Mesothelial cell of epicardium (in vitro differentiated cells): ENCODE data around the gene SFXN1. TPM values are rescaled to one million over a fixed set of nuclear protein-coding genes. Genes with fewer than 3 reads are reported as not detected.
"Not testable (repeated sequence)": the region's sequence is repeated elsewhere in the genome, so short reads cannot be mapped to it uniquely, and the experiment has no call there.

ENCODE experiments used
- DNase-seq, 2 experiments: peaks; one replicate each; pipeline ENCODE4 v3.0.0; 2021; ENCODE audit warnings: low spot score in 2 of 2; ENCODE audit not compliant: unreplicated experiment in 2 of 2
- H3K27ac Mint-ChIP-seq: 2 replicates; pipeline ENCODE4 v1.8.0; 2021; ENCODE audit warnings: mixed read lengths
- H3K27me3 Mint-ChIP-seq: 2 replicates; pipeline ENCODE4 v1.8.0; 2021; ENCODE audit warnings: low read depth, mixed read lengths
- H3K36me3 Mint-ChIP-seq: 2 replicates; pipeline ENCODE4 v1.8.0; 2021; ENCODE audit warnings: mixed read lengths
- H3K4me1 Mint-ChIP-seq: 2 replicates; pipeline ENCODE4 v1.8.0; 2021; ENCODE audit warnings: mixed read lengths
- H3K4me3 Mint-ChIP-seq: 2 replicates; pipeline ENCODE4 v1.8.0; 2021; ENCODE audit warnings: mild to moderate bottlenecking, moderate library complexity, mixed read lengths
- H3K9me3 Mint-ChIP-seq: 2 replicates; pipeline ENCODE4 v1.8.0; 2021; ENCODE audit warnings: mixed read lengths
- total RNA-seq: library from RNA; stranded (reverse); gene quantifications from 3 replicates; pipeline ENCODE4 v1.2.1, GENCODE V29; 2021
- TF ChIP-seq, protein P1 (sequence below): fragments of 200-600 bp; sonication (generic); IDR thresholded peaks from one replicate; pipeline ENCODE4 v1.5.0; 2021; ENCODE audit warnings: antibody characterized with exemption; ENCODE audit not compliant: unreplicated experiment

Gene SFXN1
- total RNA-seq, 1 donor from 2014 or later, result 94.3 TPM

DNA sequence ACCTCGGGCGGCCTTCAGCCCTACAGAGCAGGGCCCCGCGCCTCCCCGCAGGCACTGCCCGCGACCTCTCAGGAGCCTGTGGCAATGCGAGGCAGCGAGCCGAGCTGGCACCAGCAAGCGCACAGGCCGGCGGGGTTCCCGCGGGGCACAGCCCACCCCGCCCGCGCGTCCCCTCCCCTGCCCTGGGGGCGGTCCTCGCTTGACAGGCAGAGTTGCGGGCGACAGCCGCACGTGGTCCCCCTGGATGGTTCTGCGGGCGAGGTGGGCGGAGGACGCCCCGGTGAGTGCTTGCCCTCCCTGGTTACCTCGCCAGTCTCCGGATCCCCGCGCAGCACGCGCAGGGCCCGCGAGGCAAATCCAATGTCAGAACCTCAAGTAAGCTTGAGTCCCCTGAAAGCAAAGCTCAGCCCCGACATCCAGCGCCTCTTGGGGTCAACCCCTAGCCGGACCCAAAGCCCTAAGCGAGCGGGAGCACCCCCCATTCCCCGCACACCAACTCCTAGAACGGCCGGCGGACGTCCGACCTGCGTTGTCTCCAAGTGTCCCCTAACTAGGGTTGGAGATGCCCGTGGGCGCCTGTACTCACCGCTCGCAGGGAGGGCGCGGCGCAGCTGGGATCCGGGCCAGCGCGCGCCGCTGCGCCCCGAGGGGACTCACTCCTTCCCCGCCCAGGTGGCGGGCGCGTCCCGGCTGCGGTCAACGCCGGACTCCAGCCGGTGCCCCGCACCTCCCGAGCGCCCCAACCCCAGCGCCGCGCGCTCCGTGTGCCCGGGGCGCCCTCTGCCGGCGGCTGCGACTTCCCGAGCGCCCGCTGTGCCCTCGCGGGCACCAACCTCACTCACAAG, 34.1 kb upstream of the SFXN1 start, which contains the start of gene DRD1:
DRD1 (minus strand) TSS at position 123 of the 845 bp plus-strand sequence. CDS start 1,083 bp downstream, outside the sequence.
- no peaks in the 10 kb centered on the region for H3K36me3 Mint-ChIP-seq
- TF ChIP-seq, protein P1, sequence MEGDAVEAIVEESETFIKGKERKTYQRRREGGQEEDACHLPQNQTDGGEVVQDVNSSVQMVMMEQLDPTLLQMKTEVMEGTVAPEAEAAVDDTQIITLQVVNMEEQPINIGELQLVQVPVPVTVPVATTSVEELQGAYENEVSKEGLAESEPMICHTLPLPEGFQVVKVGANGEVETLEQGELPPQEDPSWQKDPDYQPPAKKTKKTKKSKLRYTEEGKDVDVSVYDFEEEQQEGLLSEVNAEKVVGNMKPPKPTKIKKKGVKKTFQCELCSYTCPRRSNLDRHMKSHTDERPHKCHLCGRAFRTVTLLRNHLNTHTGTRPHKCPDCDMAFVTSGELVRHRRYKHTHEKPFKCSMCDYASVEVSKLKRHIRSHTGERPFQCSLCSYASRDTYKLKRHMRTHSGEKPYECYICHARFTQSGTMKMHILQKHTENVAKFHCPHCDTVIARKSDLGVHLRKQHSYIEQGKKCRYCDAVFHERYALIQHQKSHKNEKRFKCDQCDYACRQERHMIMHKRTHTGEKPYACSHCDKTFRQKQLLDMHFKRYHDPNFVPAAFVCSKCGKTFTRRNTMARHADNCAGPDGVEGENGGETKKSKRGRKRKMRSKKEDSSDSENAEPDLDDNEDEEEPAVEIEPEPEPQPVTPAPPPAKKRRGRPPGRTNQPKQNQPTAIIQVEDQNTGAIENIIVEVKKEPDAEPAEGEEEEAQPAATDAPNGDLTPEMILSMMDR, result peak; percentile 75
- H3K9me3 Mint-ChIP-seq, result no peaks in the 10 kb centered on the region
- peak; percentile 56 to 76 for DNase-seq
- H3K27ac Mint-ChIP-seq, result no peak within 1 kb of the TSS
- H3K4me3 Mint-ChIP-seq, result peak within 1 kb of the TSS; percentile 63
- H3K4me1 Mint-ChIP-seq, result peaks cover 12% of the 10 kb centered on the region
- peaks cover 69% of the 10 kb centered on the region for H3K27me3 Mint-ChIP-seq

GRCh38 chr5:175444905-175445456, 33.4 kb upstream of the SFXN1 start:
- H3K27me3 Mint-ChIP-seq, result peaks cover 70% of the 10 kb centered on the region
- no peak for DNase-seq
- no peaks in the 10 kb centered on the region for H3K36me3 Mint-ChIP-seq
- TF ChIP-seq, protein P1, result peak; percentile 7
- peak overlapping the region; percentile 63 for H3K4me3 Mint-ChIP-seq
- H3K9me3 Mint-ChIP-seq, result no peaks in the 10 kb centered on the region
- peaks cover 12% of the 10 kb centered on the region for H3K4me1 Mint-ChIP-seq
- no peak overlapping the region for H3K27ac Mint-ChIP-seq

DNA sequence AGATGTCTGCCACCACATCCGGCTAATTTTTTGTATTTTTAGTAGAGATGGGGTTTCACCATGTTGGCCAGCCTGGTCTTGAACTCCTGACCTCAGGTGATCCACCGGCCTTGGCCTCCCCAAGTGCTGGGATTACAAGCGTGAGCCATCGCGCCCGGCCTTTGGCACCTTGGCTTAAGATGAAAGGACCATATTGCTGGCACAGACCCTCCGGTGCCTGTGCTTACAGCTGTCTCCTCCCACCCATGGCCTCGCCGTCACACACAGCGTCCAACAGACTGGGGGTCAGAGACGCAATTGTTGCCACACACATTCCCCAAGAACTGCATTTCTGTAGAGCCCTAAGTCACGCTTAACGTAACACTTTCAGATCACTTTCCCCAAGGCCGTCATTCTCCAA, 32.0 kb upstream of the SFXN1 start:
- H3K4me3 Mint-ChIP-seq, DNase-seq, H3K9me3 Mint-ChIP-seq, H3K27ac Mint-ChIP-seq, H3K36me3 Mint-ChIP-seq: not testable (repeated sequence)
- H3K27me3 Mint-ChIP-seq, result peaks cover 66% of the 10 kb centered on the region
- H3K4me1 Mint-ChIP-seq, result peaks cover 12% of the 10 kb centered on the region

- no peak overlapping the region for H3K4me3 Mint-ChIP-seq
- H3K36me3 Mint-ChIP-seq, result no peaks in the 10 kb centered on the region
- TF ChIP-seq, protein P1, result no peak
- H3K27me3 Mint-ChIP-seq, result peaks cover 57% of the 10 kb centered on the region
- peaks cover 12% of the 10 kb centered on the region for H3K4me1 Mint-ChIP-seq
- H3K27ac Mint-ChIP-seq, result no peak overlapping the region
- H3K9me3 Mint-ChIP-seq, result no peaks in the 10 kb centered on the region
- no peak for DNase-seq
Observed at GRCh38 chr5:175447571-175447970, 30.8 kb upstream of the SFXN1 start.

DNA sequence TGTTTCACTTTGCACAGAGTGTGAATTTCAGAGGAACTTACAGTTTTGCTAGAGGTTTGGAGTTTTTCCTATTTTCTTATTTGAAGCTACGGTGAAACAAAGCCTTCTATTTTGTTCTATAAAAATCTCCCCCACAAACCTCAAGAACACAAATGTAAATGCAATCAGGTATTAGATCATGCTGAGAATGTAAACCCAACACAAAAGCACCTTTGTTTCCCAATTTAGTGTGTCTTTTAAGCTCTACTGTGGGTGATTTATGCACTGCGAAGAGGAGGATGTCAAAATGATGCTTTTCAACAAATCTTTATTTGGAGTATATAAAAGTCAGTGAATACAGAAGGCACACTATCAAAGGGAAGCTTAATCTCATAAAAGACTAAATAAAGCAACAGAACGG, 30.1 kb upstream of the SFXN1 start:
- Mint-ChIP-seq H3K27me3 (peaks cover 54% of the 10 kb centered on the region), H3K27ac (no peak overlapping the region), H3K36me3 (no peaks in the 10 kb centered on the region), H3K4me3 (no peak overlapping the region), H3K4me1 (peaks cover 12% of the 10 kb centered on the region), H3K9me3 (no peaks in the 10 kb centered on the region)
- DNase-seq, result no peak
- TF ChIP-seq, protein P1, result no peak

DNA sequence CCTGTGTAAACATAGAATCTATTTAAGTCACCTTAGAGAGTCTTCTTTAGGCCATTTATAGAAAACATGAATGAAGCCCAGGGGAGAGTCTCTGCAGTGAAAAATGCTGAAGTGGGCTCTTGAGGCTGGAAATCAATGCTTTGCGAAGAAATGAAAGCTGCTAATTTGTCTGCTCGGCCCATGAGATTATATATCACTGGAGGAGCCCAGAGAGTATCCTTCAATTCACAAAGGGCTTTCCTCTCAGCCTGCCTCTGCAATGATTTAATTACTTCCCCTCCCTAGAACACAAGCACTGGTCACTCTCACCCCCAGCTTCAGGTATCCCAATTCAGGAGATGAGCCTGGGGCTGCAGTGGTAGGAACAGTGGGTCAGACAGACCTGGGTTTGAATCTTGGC, 26.2 kb upstream of the SFXN1 start:
- H3K4me1 Mint-ChIP-seq, result peaks cover 18% of the 10 kb centered on the region
- no peak overlapping the region for H3K27ac Mint-ChIP-seq
- DNase-seq, result no peak
- TF ChIP-seq, protein P1, result no peak
- H3K4me3 Mint-ChIP-seq, result no peak overlapping the region
- H3K27me3 Mint-ChIP-seq, result peaks cover 25% of the 10 kb centered on the region
- no peaks in the 10 kb centered on the region for H3K36me3 Mint-ChIP-seq
- H3K9me3 Mint-ChIP-seq, result no peaks in the 10 kb centered on the region

DNA sequence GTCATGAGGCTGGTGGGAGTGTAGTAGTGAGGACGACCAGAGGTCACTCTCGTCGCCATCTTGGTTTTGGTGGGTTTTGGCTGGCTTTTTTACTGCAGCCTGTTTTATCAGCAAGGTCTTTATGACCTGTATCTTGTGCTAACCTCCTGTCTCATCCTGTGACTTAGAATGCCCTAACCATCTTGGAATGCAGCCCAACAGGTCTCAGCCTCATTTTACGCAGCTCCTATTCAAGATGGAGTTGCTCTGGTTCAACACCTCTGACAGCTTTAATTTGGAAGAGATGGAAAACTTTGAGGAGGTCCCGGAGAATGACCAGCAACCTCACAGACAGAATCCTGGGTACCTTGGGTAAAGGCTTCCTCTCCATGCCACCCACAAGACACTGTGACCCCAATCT, 24.0 kb upstream of the SFXN1 start:
- not testable (repeated sequence) for H3K27ac Mint-ChIP-seq, H3K36me3 Mint-ChIP-seq
- H3K27me3 Mint-ChIP-seq, result peaks cover 21% of the 10 kb centered on the region

More for the DNA sequence above, 24.0 kb upstream of the SFXN1 start:
- not testable (repeated sequence) for DNase-seq, H3K9me3 Mint-ChIP-seq, H3K4me3 Mint-ChIP-seq
- H3K4me1 Mint-ChIP-seq, result peaks cover 11% of the 10 kb centered on the region
